NAMALWA (cell line): Measurements from ENCODE around the gene NANP.
"Not testable (repeated sequence)": the region's sequence is repeated elsewhere in the genome, so short reads cannot be mapped to it uniquely, and the experiment has no call there.

Experiments
- DNase-seq: peaks from one replicate; pipeline ENCODE4 v3.0.0-alpha.2; 2015; ENCODE audit warnings: low spot score

The NANP gene

GRCh38 chr20:25623736-25624499 is at the start of gene NANP:
TSS of gene NANP (minus strand) at chr20:25624014. CDS start at chr20:25623948, 66 bp downstream.
- DNase-seq = peak; percentile 96

DNA sequence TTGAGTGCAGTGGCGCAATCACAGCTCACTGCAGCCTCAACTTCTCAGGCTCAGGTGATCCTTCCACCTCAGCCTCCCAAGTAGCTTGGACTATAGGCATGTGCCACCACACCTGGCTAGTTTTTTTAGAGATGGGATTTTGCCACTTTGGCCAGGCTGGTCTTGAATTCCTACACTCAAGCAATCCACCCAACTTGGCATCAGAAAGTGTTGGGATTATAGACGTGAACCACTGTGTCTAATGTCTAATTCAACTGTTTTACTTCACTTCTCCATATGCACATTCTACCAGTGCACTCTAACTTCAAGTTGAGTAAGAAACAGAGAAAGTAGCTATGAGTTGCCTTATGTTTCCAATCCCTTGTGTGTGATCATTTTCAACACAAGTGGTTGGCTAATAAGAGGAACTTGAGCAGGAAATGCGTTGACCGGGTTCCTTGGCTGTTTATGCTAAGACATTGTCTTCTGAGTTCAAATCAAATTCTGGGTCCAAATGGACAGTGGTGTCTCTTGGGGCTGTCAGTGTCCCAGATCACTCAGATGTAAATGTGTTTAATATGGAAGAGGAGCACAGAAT is 48.9 kb upstream of the NANP start:
- no peak for DNase-seq

GRCh38 chr20:25669826-25670422 is 46.1 kb upstream of the NANP start:
- peak; percentile 16 for DNase-seq

GRCh38 chr20:25668446-25668845 is 44.6 kb upstream of the NANP start:
- DNase-seq = no peak

DNA sequence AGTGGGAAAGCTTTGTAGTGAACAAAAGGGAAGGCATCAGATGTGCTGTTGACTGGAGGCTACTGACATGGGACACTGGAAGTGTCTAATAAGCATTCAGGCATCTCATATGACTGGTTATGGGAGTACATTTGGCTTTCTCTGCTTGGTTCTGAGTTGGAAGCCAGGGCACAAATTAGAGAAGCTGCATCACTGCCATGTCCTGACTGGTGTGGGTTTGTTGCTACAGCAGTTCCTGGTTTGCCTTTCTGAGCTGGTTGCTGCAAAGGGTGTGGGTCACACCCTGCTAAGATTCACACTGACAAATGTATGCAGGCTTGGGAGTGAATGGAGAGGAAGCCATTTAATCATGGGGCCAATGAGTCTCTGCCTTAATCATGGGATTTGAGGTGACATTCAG is 36.2 kb upstream of the NANP start:
- DNase-seq = no peak

- DNase-seq = no peak
Measured at GRCh38 chr20:25654487-25654886, 30.7 kb upstream of the NANP start.

DNA sequence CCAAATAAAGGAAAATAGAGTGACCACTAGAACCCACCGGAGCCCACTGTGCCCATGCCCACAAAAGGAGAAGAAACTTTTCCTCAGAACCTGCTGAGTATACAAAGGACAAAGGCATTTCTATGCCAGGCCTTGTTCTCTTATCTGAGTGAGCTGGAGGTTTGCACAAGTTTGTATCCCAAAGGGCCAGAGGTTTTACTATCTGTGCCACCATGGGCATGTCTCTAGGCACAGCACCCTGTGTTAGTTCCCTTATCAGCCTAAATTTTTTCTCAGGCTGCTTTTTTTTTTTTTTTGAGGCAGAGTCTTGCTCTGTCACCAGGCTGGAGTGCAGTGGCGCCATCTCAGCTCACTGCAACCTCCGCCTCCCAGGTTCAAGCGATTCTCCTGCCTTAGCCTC is 29.1 kb upstream of the NANP start:
- not testable (repeated sequence) for DNase-seq

DNA sequence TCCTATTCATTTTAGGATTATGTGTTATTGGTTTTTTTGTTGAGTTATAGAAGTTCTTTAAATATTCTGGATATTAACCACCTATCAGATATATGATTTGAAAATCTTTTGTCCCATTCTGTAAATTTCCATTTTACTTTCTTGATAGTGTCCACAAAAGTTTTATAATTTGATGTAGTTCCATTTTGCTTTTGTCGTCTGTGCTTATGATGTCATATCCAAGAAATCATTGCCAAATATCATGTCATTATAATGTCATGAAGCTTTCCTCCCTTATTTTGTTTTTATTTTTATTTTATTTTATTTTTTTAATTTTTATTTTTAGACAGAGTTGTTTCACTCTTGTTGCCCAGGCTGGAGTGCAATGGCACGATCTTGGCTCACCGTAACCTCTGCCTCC is 21.0 kb upstream of the NANP start:
- DNase-seq = no peak

DNA sequence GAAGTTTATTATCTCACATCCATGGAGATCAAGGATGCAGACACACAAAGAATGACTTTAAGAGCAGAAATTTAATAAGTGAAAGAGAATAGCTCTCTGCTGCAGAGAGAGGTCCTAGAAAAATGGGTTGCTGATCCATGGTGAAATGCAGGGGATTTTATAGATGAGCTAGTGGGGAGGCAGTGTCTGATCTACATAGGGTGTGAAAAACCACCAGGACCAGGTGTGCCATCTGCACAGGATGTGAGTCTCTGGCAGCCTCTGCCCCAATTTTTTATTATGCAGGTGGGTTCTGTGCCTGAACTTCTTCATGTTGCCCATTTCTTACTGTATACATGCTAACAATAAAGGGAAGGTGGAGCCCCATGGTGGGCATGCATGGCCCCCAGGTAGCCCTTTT is 19.9 kb upstream of the NANP start:
- no peak for DNase-seq

DNA sequence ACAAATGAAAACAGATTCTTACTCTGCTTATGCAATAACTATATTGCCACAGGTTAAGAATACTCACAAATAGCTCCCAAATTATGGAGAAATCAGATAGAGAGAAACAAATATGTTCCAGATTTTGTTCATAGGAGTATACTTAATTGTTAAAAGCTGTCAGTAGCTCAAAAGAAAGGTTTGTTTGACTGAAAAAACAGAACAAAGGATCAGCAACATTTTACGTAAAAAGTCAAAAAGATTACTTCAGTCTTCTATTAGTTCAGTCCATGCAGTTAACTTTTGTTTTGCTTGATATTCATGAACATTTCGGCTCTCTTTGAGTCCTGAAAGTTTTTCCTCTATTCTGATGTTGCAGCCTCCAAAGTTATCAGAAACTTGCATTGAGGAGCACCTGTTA is 13.4 kb upstream of the NANP start:
- DNase-seq = peak; percentile 19

- DNase-seq = no peak
Measured at GRCh38 chr20:25632940-25633790, 9.4 kb upstream of the NANP start.

DNA sequence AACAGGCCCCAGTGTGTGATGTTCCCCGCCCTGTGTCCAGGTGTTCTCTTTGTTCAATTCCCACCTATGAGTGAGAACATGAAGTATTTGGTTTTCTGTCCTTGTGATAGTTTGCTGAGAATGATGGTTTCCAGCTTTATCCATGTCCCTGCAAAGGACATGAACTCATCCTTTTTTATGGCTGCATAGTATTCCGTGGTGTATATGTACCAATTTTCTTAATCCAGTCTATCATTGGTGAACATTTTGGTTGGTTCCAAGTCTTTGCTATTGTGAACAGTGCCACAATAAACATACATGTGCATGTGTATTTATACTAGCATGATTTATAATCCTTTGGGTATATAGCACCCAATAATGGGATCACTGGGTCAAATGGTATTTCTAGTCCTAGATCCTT is 6.8 kb upstream of the NANP start:
- DNase-seq = not testable (repeated sequence)

DNA sequence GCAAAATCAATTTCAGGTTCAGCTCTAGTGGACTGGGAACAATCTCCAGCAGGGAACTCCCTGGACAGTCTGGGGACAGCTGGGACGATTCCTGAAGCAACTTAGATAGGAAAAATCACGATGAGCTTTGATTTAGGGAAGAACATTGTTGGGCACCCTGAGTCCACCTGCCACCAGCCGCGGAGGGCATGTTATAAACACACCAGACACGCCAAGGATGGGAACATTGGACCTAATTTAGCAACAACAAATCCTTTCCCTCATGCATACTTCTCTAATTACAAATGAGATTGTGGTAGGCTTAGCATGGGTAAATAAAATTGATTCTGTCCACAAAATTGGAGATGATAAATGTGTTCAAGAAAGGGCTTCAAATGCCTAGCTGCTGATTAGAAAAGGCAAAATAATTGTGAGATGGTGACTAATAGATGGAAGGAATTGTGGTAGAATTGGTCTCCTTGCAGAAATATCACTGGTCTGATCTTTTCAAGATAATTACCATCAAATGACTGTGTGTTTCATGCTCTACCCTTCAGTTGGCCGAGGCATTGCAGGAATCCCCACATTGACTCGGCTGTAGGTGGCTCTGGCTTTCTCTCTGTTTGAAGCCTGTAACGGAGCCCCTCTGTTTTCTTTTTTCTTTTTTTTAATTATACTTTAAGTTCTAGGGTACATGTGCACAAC is 6.1 kb upstream of the NANP start:
- DNase-seq = no peak

GRCh38 chr20:25626779-25627178 is 3.0 kb upstream of the NANP start:
- no peak for DNase-seq

DNA sequence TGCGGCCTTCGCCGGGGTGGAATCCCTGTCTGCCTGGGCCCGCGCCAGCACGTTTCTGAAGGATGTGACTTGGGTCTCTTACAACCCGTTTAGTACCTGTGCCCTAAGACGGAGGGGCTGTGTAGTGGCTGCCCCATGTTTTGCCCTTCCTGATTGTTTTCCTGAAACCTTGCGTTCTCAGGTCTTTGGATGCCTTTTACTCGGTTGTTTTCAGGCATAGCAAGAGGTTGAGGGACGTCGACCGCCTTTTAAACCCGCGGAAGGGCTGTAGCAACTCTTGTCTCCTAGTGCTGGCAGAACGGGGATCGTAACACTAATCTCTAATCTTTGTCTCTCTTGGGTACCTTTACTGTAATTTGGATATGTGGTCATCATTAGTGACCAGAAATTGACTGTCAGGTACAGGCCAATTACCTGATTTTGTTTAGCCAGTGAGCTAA is 706 bp upstream of the NANP start:
- no peak for DNase-seq

GRCh38 chr20:25623225-25623735 is 534 bp downstream of the NANP start:
- DNase-seq = no peak

DNA sequence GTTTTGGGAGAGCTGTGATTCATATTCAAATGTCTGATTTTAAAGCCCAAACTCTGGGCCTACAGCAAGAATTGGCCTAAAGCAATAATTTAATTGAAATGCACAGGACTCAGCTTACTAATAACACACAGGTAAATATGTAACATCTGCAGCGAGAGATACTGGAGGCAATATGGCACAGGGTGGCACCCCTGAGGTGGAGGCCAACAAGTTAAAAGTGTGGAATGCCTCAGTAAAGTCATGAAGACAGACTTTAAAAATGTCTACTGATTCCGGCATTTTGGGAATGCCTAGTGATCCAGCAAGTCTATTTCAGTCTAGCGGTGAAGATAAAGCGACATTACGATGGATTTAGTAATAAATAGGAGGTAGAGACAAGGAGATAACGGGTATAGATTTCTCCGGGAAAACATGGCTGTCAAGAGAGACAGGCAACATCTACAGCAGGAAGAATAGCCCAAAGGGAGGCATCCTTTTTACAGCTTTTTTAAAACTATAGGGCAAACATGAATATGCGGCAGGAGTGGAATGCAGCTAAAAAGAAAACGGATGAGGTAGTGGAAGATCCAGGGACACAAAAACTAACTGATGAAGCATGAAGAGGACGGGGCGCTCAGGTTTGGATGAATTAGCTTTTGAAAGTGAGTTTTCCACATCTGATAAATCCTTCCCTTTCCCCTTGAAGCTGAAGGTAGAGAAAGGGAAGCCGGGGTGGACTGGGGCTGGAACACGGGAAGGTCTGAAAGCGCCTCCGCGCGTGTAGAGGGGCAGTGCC is 1.2 kb downstream of the NANP start:
- no peak for DNase-seq

GRCh38 chr20:25622049-25622448 is 1.8 kb downstream of the NANP start:
- no peak for DNase-seq

GRCh38 chr20:25619514-25619913 is 4.3 kb downstream of the NANP start:
- DNase-seq = no peak

GRCh38 chr20:25608774-25609173 is 15.0 kb downstream of the NANP start:
- peak; percentile 17 for DNase-seq
